Keratinocyte (primary cell): ENCODE results near the gene FIGNL1. TPM values are rescaled to one million over a fixed set of nuclear protein-coding genes. Genes with fewer than 3 reads are reported as not detected.

Source experiments
- DNase-seq: peaks from one replicate; pipeline ENCODE4 v3.0.0-alpha.2; 2011; ENCODE audit warnings: low read depth, missing footprints, low spot score
- FAIRE-seq: peaks from 2 replicates; lab custom pipeline; 2011; peaks lifted over from hg19 to GRCh38; lab: Jason Lieb, UNC
- H2AFZ ChIP-seq: 2 replicates; pipeline ENCODE4 v1.6.0; 2012; ENCODE audit warnings: low read length, control low read depth, inconsistent platforms; ENCODE audit not compliant: control insufficient read depth
- H3K27ac ChIP-seq: 2 replicates; pipeline ENCODE4 v1.5.1; 2011; ENCODE audit warnings: low read length; ENCODE audit not compliant: control insufficient read depth, insufficient read depth
- H3K27me3 ChIP-seq: 3 replicates; pipeline ENCODE4 v1.6.0; 2011; ENCODE audit warnings: low read length; ENCODE audit not compliant: control insufficient read depth, insufficient read depth; ENCODE audit errors: extremely low read depth
- H3K36me3 ChIP-seq, 2 experiments: 2 replicates in 1 of 2; 3 replicates in 1 of 2; pipeline ENCODE4 v1.5.1; 2011; ENCODE audit warnings: low read length in 2 of 2, mild to moderate bottlenecking in 1 of 2; ENCODE audit not compliant: control insufficient read depth in 2 of 2, insufficient read depth in 2 of 2; ENCODE audit errors: extremely low read depth in 1 of 2
- H3K4me1 ChIP-seq: 3 replicates; pipeline ENCODE4 v1.5.1; 2011; ENCODE audit warnings: low read length; ENCODE audit not compliant: control insufficient read depth, insufficient read depth; ENCODE audit errors: extremely low read depth
- H3K4me2 ChIP-seq: 3 replicates; pipeline ENCODE4 v1.6.0; 2011; ENCODE audit warnings: low read depth, low read length; ENCODE audit not compliant: control insufficient read depth, insufficient read depth; ENCODE audit errors: extremely low read depth
- H3K4me3 ChIP-seq, 3 experiments: fragments of 200-600 bp in 1 of 3; sonication (generic) in 1 of 3; 2 replicates in 2 of 3; 3 replicates in 1 of 3; pipeline ENCODE4 v1.5.1; 2011 to 2016; ENCODE audit warnings: low read length in 3 of 3, mild to moderate bottlenecking in 3 of 3, control low read depth in 2 of 3, inconsistent platforms in 1 of 3, low read depth in 1 of 3, mixed read lengths in 1 of 3, mixed run types in 1 of 3, moderate library complexity in 1 of 3; ENCODE audit not compliant: control insufficient read depth in 2 of 3, insufficient read depth in 2 of 3; ENCODE audit errors: extremely low read depth in 1 of 3
- H3K79me2 ChIP-seq: 2 replicates; pipeline ENCODE4 v1.6.0; 2012; ENCODE audit warnings: low read length; ENCODE audit not compliant: control insufficient read depth, insufficient read depth
- H3K9ac ChIP-seq: 3 replicates; pipeline ENCODE4 v1.6.0; 2011; ENCODE audit warnings: low read length; ENCODE audit not compliant: control insufficient read depth, insufficient read depth; ENCODE audit errors: extremely low read depth
- H3K9me1 ChIP-seq: 3 replicates; pipeline ENCODE4 v1.6.0; 2011; ENCODE audit warnings: low read length; ENCODE audit not compliant: control insufficient read depth, insufficient read depth; ENCODE audit errors: extremely low read depth
- H3K9me3 ChIP-seq: 2 replicates; pipeline ENCODE4 v1.5.1; 2012; ENCODE audit warnings: low read depth, low read length; ENCODE audit not compliant: control insufficient read depth
- H4K20me1 ChIP-seq: 3 replicates; pipeline ENCODE4 v1.6.0; 2011; ENCODE audit warnings: low read length; ENCODE audit not compliant: control insufficient read depth, insufficient read depth; ENCODE audit errors: extremely low read depth
- CTCF ChIP-seq, 3 experiments: IDR thresholded peaks in 1 of 3; conservative IDR thresholded peaks in 1 of 3; optimal IDR thresholded peaks in 1 of 3; 2 replicates in 2 of 3; 3 replicates in 1 of 3; pipeline versions ENCODE3 to v1.5.1; 2011; ENCODE audit warnings: low read length in 3 of 3, mild to moderate bottlenecking in 3 of 3, moderate library complexity in 2 of 3, control low read depth in 1 of 3, inconsistent platforms in 1 of 3; ENCODE audit not compliant: insufficient read depth in 2 of 3; ENCODE audit errors: extremely low read depth in 1 of 3
- EZH2 ChIP-seq: IDR thresholded peaks from one replicate; pipeline ENCODE4 v1.6.1; 2012; ENCODE audit warnings: inconsistent platforms, mild to moderate bottlenecking, low read length, moderate library complexity
- dilution Hi-C: fragments of 300-500 bp; cut with MboI; formaldehyde crosslinking; loops from one replicate; pipeline ENCODE4 v1.7.0; 2020; ENCODE audit warnings: low sequenced_read_pairs; ENCODE audit not compliant: extremely low pct_ligation_motif_present
- polyA plus RNA-seq, 5 experiments: library from polyadenylated mRNA; depleted of rRNA in 3 of 5; stranded (reverse) in 3 of 5; stranded (forward) in 1 of 5; unstranded in 1 of 5; fragments of >200 nt; gene quantifications; 1 replicate in 1 of 5; 2 replicates in 3 of 5; 3 replicates in 1 of 5; pipeline versions ENCODE4 v1.2.1 to v1.2.3, GENCODE V29; 2011 to 2012; ENCODE audit warnings: missing spikeins in 2 of 5, low read depth in 1 of 5, low replicate concordance in 1 of 5

Gene FIGNL1
- polyA plus RNA-seq, 1 donor (not counting 4 experiments of a cell fraction or from before 2014, with no cell fraction given), result 12.7 TPM

- FAIRE-seq, result no peak
- Histone ChIP-seq H3K36me3 (no peaks in the 10 kb centered on the region), H3K4me1 (peaks cover 10% of the 10 kb centered on the region), H3K4me3 (no peak overlapping the region), H3K79me2 (no peaks in the 10 kb centered on the region), H3K9me1 (no peaks in the 10 kb centered on the region), H4K20me1 (no peaks in the 10 kb centered on the region), H3K9ac (no peak overlapping the region), H3K4me2 (no peak overlapping the region), H3K9me3 (no peaks in the 10 kb centered on the region), H2AFZ (no peak overlapping the region), H3K27ac (no peak overlapping the region), H3K27me3 (no peaks in the 10 kb centered on the region)
- TF ChIP-seq CTCF (optimal IDR thresholded peaks at IDR 0.05 in 1 of 3, IDR thresholded peaks at IDR 0.05 in 1 of 3, conservative IDR thresholded peaks at IDR 0.05 in 1 of 3; ENCODE audit: extremely low read depth in 1 of 3, insufficient read depth in 2 of 3, low read length in 3 of 3) (no peak), EZH2 (no peak)
- no peak for DNase-seq
- dilution Hi-C loops, result no loop called here
Observed at GRCh38 chr7:50431722-50432305, 18.3 kb downstream of the FIGNL1 start.

- Histone ChIP-seq H3K27ac (no peak overlapping the region), H3K36me3 (no peaks in the 10 kb centered on the region), H3K79me2 (no peaks in the 10 kb centered on the region), H4K20me1 (no peaks in the 10 kb centered on the region), H3K4me1 (peaks cover 6% of the 10 kb centered on the region), H3K9me1 (no peaks in the 10 kb centered on the region), H3K27me3 (no peaks in the 10 kb centered on the region), H3K4me3 (no peak overlapping the region), H2AFZ (no peak overlapping the region), H3K9ac (no peak overlapping the region), H3K4me2 (no peak overlapping the region), H3K9me3 (no peaks in the 10 kb centered on the region)
- no peak for DNase-seq
- TF ChIP-seq CTCF (optimal IDR thresholded peaks at IDR 0.05 in 1 of 3, IDR thresholded peaks at IDR 0.05 in 1 of 3, conservative IDR thresholded peaks at IDR 0.05 in 1 of 3; ENCODE audit: extremely low read depth in 1 of 3, insufficient read depth in 2 of 3, low read length in 3 of 3), result no peak
- TF ChIP-seq EZH2, result no peak
- dilution Hi-C loops, result no loop called here
- FAIRE-seq, result no peak
Observed at GRCh38 chr7:50431316-50431715, 18.8 kb downstream of the FIGNL1 start.
